ENCODE data around the gene CUX1.

DNA sequence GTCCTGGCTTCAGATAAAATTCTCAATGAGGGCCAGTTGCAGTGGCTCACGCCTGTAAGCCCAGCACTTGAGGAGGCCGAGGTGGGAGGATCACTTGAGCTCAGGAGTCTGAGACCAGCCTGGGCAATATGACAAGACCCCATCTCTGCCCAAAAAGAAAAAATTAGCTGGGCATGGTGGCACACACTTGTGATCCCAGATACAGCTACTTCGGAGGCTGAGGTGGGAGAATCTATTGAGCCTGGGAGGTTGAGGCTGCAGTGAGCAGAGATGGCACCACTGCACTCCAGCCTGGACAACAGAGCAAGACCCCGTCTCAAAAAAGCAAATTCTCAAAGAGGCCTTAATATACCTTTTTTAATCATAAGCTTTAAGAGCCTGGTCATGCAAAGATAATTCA, 142.9 kb downstream of the CUX1 start:
- no peak for TF ChIP-seq ZNF565 (CRISPR knock-in tag; conservative IDR thresholded peaks at IDR 0.05; ENCODE audit: low read depth)
- no peak for TF ChIP-seq ZFP30 (CRISPR knock-in tag; IDR thresholded peaks at IDR 0.05)
- no peak for TF ChIP-seq ARNTL (CRISPR knock-in tag; IDR thresholded peaks at IDR 0.05; ENCODE audit: borderline replicate concordance, low read depth)
- TF ChIP-seq SNAI2 (CRISPR knock-in tag; IDR thresholded peaks at IDR 0.05): no peak
- TF ChIP-seq, protein P1, sequence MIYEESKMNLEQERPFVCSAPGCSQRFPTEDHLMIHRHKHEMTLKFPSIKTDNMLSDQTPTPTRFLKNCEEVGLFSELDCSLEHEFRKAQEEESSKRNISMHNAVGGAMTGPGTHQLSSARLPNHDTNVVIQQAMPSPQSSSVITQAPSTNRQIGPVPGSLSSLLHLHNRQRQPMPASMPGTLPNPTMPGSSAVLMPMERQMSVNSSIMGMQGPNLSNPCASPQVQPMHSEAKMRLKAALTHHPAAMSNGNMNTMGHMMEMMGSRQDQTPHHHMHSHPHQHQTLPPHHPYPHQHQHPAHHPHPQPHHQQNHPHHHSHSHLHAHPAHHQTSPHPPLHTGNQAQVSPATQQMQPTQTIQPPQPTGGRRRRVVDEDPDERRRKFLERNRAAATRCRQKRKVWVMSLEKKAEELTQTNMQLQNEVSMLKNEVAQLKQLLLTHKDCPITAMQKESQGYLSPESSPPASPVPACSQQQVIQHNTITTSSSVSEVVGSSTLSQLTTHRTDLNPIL (CRISPR knock-in tag; IDR thresholded peaks at IDR 0.05; ENCODE audit: low read depth): no peak
- no peak for TF ChIP-seq TOX (CRISPR knock-in tag; IDR thresholded peaks at IDR 0.05; ENCODE audit: borderline replicate concordance)
- no peak for TF ChIP-seq BACH2 (CRISPR knock-in tag; IDR thresholded peaks at IDR 0.05; ENCODE audit: borderline replicate concordance)
- no peak for TF ChIP-seq ISL1 (CRISPR knock-in tag; IDR thresholded peaks at IDR 0.05)
- TF ChIP-seq, protein P2, sequence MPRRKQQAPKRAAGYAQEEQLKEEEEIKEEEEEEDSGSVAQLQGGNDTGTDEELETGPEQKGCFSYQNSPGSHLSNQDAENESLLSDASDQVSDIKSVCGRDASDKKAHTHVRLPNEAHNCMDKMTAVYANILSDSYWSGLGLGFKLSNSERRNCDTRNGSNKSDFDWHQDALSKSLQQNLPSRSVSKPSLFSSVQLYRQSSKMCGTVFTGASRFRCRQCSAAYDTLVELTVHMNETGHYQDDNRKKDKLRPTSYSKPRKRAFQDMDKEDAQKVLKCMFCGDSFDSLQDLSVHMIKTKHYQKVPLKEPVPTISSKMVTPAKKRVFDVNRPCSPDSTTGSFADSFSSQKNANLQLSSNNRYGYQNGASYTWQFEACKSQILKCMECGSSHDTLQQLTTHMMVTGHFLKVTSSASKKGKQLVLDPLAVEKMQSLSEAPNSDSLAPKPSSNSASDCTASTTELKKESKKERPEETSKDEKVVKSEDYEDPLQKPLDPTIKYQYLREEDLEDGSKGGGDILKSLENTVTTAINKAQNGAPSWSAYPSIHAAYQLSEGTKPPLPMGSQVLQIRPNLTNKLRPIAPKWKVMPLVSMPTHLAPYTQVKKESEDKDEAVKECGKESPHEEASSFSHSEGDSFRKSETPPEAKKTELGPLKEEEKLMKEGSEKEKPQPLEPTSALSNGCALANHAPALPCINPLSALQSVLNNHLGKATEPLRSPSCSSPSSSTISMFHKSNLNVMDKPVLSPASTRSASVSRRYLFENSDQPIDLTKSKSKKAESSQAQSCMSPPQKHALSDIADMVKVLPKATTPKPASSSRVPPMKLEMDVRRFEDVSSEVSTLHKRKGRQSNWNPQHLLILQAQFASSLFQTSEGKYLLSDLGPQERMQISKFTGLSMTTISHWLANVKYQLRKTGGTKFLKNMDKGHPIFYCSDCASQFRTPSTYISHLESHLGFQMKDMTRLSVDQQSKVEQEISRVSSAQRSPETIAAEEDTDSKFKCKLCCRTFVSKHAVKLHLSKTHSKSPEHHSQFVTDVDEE (CRISPR knock-in tag; IDR thresholded peaks at IDR 0.05): no peak

Measured in SK-N-SH treated with all-trans-retinoic acid at 6 μM for 48 hours (cell line).